K562 (cell line): ENCODE measurements around the gene SMIM35. TPM values are rescaled to one million over a fixed set of nuclear protein-coding genes. Genes with fewer than 3 reads are reported as not detected.

ENCODE experiments used
- COPS2 ChIP-seq: fragments of 450-650 bp; conservative IDR thresholded peaks from 2 replicates; pipeline ENCODE4 v1.6.1; 2016; ENCODE audit warnings: mild to moderate bottlenecking, moderate library complexity
- NFXL1 ChIP-seq: fragments of 450-650 bp; formaldehyde crosslinking; IDR thresholded peaks from 2 replicates; pipeline ENCODE4 v1.4.0; 2021; ENCODE audit warnings: mild to moderate bottlenecking
- PHF21A ChIP-seq: fragments of 450-650 bp; IDR thresholded peaks from 2 replicates; pipeline ENCODE4 v1.6.1; 2017; ENCODE audit warnings: low read depth, borderline replicate concordance
- RBM39 ChIP-seq: fragments of 200-400 bp; formaldehyde crosslinking; optimal IDR thresholded peaks from 2 replicates; pipeline ENCODE3; 2018; ENCODE audit warnings: low read depth, low read length
- TAF9B ChIP-seq: fragments of 450-650 bp; IDR thresholded peaks from 2 replicates; pipeline ENCODE4 v1.6.1; 2018; ENCODE audit warnings: mild to moderate bottlenecking; ENCODE audit not compliant: partially characterized antibody
- ZKSCAN1 ChIP-seq: fragments of 150-350 bp; IDR thresholded peaks from 2 replicates; pipeline ENCODE4 v1.6.1; 2016; ENCODE audit warnings: low read depth, low read length
- polyA plus RNA-seq, 8 experiments: library from polyadenylated mRNA; depleted of rRNA in 4 of 8; stranded (reverse) in 5 of 8; unstranded in 3 of 8; fragments of >200 nt; fragmentation: Nextera tagmentation in 2 of 8; fragmentation: Illumina TruSeq in 1 of 8; extraction: Ambion mirVana in 2 of 8; extraction: Trizol in 1 of 8; gene quantifications; 2 replicates each; pipeline versions ENCODE4 v1.2.1 to v1.2.3, GENCODE V29; 2011 to 2014; ENCODE audit warnings: inconsistent platforms in 1 of 8, missing spikeins in 1 of 8
- total RNA-seq, 7 experiments: library from RNA; depleted of rRNA in 6 of 7; stranded (reverse); fragments of >200 nt in 6 of 7; fragmentation: Illumina TruSeq in 2 of 7; extraction: Trizol in 2 of 7; gene quantifications; 2 replicates each; pipeline versions ENCODE4 v1.2.1 to v1.2.3, GENCODE V29; 2011 to 2021; ENCODE audit warnings: low replicate concordance in 1 of 7
- TF ChIP-seq, protein P1 (sequence below): sonication (generic); formaldehyde crosslinking; IDR thresholded peaks from 2 replicates; pipeline ENCODE4 v1.8.0; 2023; ENCODE audit warnings: missing genetic modification reagents, mild to moderate bottlenecking, borderline replicate concordance

SMIM35 gene
- total and polyA plus RNA-seq, 9 of the 15 experiments (the other 6 are each of a cell fraction or from before 2014, with no cell fraction given) = 0.03 TPM; not detected in 7

DNA sequence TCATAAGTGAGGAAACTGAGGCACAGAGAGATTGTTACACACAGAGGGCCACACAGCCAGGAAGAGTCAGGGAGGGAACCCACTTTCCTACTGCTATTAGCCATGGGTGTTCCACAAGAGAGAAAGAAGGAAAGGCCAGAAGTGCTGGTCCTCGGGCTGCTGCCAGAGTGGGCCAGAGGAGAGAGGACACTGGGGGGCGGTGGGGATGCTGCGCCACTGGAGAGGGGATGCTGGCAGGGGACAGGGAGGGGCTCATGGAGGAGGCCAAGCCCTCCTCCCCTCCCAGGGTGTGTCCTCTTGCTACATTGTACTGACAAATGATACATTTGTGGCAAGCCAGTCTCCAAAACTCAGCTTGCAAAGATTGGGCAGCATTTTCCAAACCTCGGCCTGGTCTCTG is 90.7 kb downstream of the SMIM35 start (continued):
- TF ChIP-seq, protein P1, sequence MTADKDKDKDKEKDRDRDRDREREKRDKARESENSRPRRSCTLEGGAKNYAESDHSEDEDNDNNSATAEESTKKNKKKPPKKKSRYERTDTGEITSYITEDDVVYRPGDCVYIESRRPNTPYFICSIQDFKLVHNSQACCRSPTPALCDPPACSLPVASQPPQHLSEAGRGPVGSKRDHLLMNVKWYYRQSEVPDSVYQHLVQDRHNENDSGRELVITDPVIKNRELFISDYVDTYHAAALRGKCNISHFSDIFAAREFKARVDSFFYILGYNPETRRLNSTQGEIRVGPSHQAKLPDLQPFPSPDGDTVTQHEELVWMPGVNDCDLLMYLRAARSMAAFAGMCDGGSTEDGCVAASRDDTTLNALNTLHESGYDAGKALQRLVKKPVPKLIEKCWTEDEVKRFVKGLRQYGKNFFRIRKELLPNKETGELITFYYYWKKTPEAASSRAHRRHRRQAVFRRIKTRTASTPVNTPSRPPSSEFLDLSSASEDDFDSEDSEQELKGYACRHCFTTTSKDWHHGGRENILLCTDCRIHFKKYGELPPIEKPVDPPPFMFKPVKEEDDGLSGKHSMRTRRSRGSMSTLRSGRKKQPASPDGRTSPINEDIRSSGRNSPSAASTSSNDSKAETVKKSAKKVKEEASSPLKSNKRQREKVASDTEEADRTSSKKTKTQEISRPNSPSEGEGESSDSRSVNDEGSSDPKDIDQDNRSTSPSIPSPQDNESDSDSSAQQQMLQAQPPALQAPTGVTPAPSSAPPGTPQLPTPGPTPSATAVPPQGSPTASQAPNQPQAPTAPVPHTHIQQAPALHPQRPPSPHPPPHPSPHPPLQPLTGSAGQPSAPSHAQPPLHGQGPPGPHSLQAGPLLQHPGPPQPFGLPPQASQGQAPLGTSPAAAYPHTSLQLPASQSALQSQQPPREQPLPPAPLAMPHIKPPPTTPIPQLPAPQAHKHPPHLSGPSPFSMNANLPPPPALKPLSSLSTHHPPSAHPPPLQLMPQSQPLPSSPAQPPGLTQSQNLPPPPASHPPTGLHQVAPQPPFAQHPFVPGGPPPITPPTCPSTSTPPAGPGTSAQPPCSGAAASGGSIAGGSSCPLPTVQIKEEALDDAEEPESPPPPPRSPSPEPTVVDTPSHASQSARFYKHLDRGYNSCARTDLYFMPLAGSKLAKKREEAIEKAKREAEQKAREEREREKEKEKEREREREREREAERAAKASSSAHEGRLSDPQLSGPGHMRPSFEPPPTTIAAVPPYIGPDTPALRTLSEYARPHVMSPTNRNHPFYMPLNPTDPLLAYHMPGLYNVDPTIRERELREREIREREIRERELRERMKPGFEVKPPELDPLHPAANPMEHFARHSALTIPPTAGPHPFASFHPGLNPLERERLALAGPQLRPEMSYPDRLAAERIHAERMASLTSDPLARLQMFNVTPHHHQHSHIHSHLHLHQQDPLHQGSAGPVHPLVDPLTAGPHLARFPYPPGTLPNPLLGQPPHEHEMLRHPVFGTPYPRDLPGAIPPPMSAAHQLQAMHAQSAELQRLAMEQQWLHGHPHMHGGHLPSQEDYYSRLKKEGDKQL = no peak
- TF ChIP-seq RBM39 = no peak
- no peak for TF ChIP-seq COPS2
- TF ChIP-seq ZKSCAN1 = no peak
- no peak for TF ChIP-seq PHF21A
- no peak for TF ChIP-seq NFXL1 (CRISPR knock-in tag)
- TF ChIP-seq TAF9B = no peak
